ENCODE measurements around the gene CACNA1B.
"Not testable (repeated sequence)": the region's sequence is repeated elsewhere in the genome, so short reads cannot be mapped to it uniquely, and the experiment has no call there.

The CACNA1B gene

GRCh38 chr9:137876781-137877386 lies 698 bp upstream of the CACNA1B start:
- Mint-ChIP-seq H3K4me1 (ENCODE audit: low read depth) (peaks cover 2% of the 10 kb centered on the region), H3K27ac (no peak overlapping the region), H3K36me3 (ENCODE audit: low read depth) (no peaks in the 10 kb centered on the region), H3K4me3 (no peak overlapping the region), H3K9me3 (no peaks in the 10 kb centered on the region), H3K27me3 (ENCODE audit: low read depth) (peaks cover 5% of the 10 kb centered on the region)

GRCh38 chr9:137878146-137878941 lies 762 bp downstream of the CACNA1B start:
- Mint-ChIP-seq H3K4me3 (no peak overlapping the region), H3K36me3 (ENCODE audit: low read depth) (no peaks in the 10 kb centered on the region), H3K27ac (no peak overlapping the region), H3K4me1 (ENCODE audit: low read depth) (peaks cover 2% of the 10 kb centered on the region), H3K27me3 (ENCODE audit: low read depth) (peaks cover 5% of the 10 kb centered on the region), H3K9me3 (no peaks in the 10 kb centered on the region)

- Mint-ChIP-seq H3K4me1 (ENCODE audit: low read depth) (peaks cover 2% of the 10 kb centered on the region), H3K27ac (no peak overlapping the region), H3K36me3 (ENCODE audit: low read depth) (no peaks in the 10 kb centered on the region), H3K27me3 (ENCODE audit: low read depth) (peaks cover 5% of the 10 kb centered on the region), H3K9me3 (no peaks in the 10 kb centered on the region), H3K4me3 (no peak overlapping the region)
These were observed 1.5 kb downstream of the CACNA1B start for GRCh38 chr9:137879052-137879451.

- no peaks in the 10 kb centered on the region for H3K36me3 Mint-ChIP-seq (ENCODE audit: low read depth)
- H3K4me1 Mint-ChIP-seq (ENCODE audit: low read depth), result peaks cover 2% of the 10 kb centered on the region
- no peak overlapping the region for H3K27ac Mint-ChIP-seq
- H3K27me3 Mint-ChIP-seq (ENCODE audit: low read depth), result peaks cover 5% of the 10 kb centered on the region
- no peaks in the 10 kb centered on the region for H3K9me3 Mint-ChIP-seq
- no peak overlapping the region for H3K4me3 Mint-ChIP-seq
These were observed 2.1 kb downstream of the CACNA1B start for GRCh38 chr9:137879566-137880150.

GRCh38 chr9:137880160-137880975 lies 2.8 kb downstream of the CACNA1B start:
- Mint-ChIP-seq H3K9me3 (no peaks in the 10 kb centered on the region), H3K4me1 (ENCODE audit: low read depth) (peaks cover 2% of the 10 kb centered on the region), H3K27ac (no peak overlapping the region), H3K4me3 (no peak overlapping the region), H3K27me3 (ENCODE audit: low read depth) (peaks cover 5% of the 10 kb centered on the region), H3K36me3 (ENCODE audit: low read depth) (no peaks in the 10 kb centered on the region)

- Mint-ChIP-seq H3K4me3 (no peak overlapping the region), H3K36me3 (ENCODE audit: low read depth) (no peaks in the 10 kb centered on the region), H3K27me3 (ENCODE audit: low read depth) (peaks cover 5% of the 10 kb centered on the region), H3K9me3 (no peaks in the 10 kb centered on the region), H3K27ac (no peak overlapping the region), H3K4me1 (ENCODE audit: low read depth) (peaks cover 2% of the 10 kb centered on the region)
These were observed 3.5 kb downstream of the CACNA1B start for GRCh38 chr9:137880976-137881530.

- no peaks in the 10 kb centered on the region for H3K36me3 Mint-ChIP-seq (ENCODE audit: low read depth)
- no peaks in the 10 kb centered on the region for H3K27me3 Mint-ChIP-seq (ENCODE audit: low read depth)
- no peaks in the 10 kb centered on the region for H3K9me3 Mint-ChIP-seq
- no peak overlapping the region for H3K27ac Mint-ChIP-seq
- no peaks in the 10 kb centered on the region for H3K4me1 Mint-ChIP-seq (ENCODE audit: low read depth)
- H3K4me3 Mint-ChIP-seq, result no peak overlapping the region
These were observed 4.3 kb downstream of the CACNA1B start for GRCh38 chr9:137881591-137882505.

- H3K36me3 Mint-ChIP-seq (ENCODE audit: low read depth), result no peaks in the 10 kb centered on the region
- no peak overlapping the region for H3K27ac Mint-ChIP-seq
- no peak overlapping the region for H3K4me3 Mint-ChIP-seq
- H3K9me3 Mint-ChIP-seq, result no peaks in the 10 kb centered on the region
- H3K4me1 Mint-ChIP-seq (ENCODE audit: low read depth), result no peaks in the 10 kb centered on the region
- H3K27me3 Mint-ChIP-seq (ENCODE audit: low read depth), result no peaks in the 10 kb centered on the region
These were observed 4.9 kb downstream of the CACNA1B start for GRCh38 chr9:137882506-137882821.

- H3K27me3 Mint-ChIP-seq (ENCODE audit: low read depth); H3K4me3 Mint-ChIP-seq; H3K27ac Mint-ChIP-seq; H3K36me3 Mint-ChIP-seq (ENCODE audit: low read depth); H3K9me3 Mint-ChIP-seq; H3K4me1 Mint-ChIP-seq (ENCODE audit: low read depth): not testable (repeated sequence)
These were observed 6.4 kb downstream of the CACNA1B start for GRCh38 chr9:137883977-137884376.

GRCh38 chr9:137884547-137884946 lies 7.0 kb downstream of the CACNA1B start:
- H3K4me3 Mint-ChIP-seq; H3K4me1 Mint-ChIP-seq (ENCODE audit: low read depth); H3K27ac Mint-ChIP-seq; H3K36me3 Mint-ChIP-seq (ENCODE audit: low read depth); H3K9me3 Mint-ChIP-seq; H3K27me3 Mint-ChIP-seq (ENCODE audit: low read depth): not testable (repeated sequence)

GRCh38 chr9:137885121-137885520 lies 7.5 kb downstream of the CACNA1B start:
- not testable (repeated sequence) for H3K27me3 Mint-ChIP-seq (ENCODE audit: low read depth); H3K36me3 Mint-ChIP-seq (ENCODE audit: low read depth); H3K9me3 Mint-ChIP-seq; H3K4me3 Mint-ChIP-seq; H3K4me1 Mint-ChIP-seq (ENCODE audit: low read depth); H3K27ac Mint-ChIP-seq

GRCh38 chr9:137888621-137889020 lies 11.0 kb downstream of the CACNA1B start:
- not testable (repeated sequence) for H3K9me3 Mint-ChIP-seq; H3K27ac Mint-ChIP-seq; H3K36me3 Mint-ChIP-seq (ENCODE audit: low read depth); H3K4me3 Mint-ChIP-seq; H3K27me3 Mint-ChIP-seq (ENCODE audit: low read depth); H3K4me1 Mint-ChIP-seq (ENCODE audit: low read depth)

GRCh38 chr9:137889966-137890365 lies 12.4 kb downstream of the CACNA1B start:
- not testable (repeated sequence) for H3K36me3 Mint-ChIP-seq (ENCODE audit: low read depth); H3K4me1 Mint-ChIP-seq (ENCODE audit: low read depth); H3K27ac Mint-ChIP-seq; H3K9me3 Mint-ChIP-seq; H3K4me3 Mint-ChIP-seq; H3K27me3 Mint-ChIP-seq (ENCODE audit: low read depth)
